Activated naive CD8-positive, alpha-beta T cell treated with anti-CD3 and anti-CD28 coated beads, Interleukin-2, amount 10 ng/mL, durations not matched to agents 7 days and 5 days (primary cell): Measurements from ENCODE around the gene GABRA5. TPM values are rescaled to one million over a fixed set of nuclear protein-coding genes. Genes with fewer than 3 reads are reported as not detected.
"Not testable (repeated sequence)": the region's sequence is repeated elsewhere in the genome, so short reads cannot be mapped to it uniquely, and the experiment has no call there.

Experiments
- ATAC-seq: fragments of 150-1000 bp; cut with Tn5 transposase; one replicate; pipeline ENCODE4 v1.10.0; 2021; ENCODE audit warnings: low read depth, moderate library complexity
- POLR2A ChIA-PET: fragments of 350-600 bp; sonication (Branson Sonifier 250); formaldehyde crosslinking; loops from one replicate; lab custom pipeline; 2021; ENCODE audit warnings: antibody characterized with exemption; lab: Charles Lee
- DNase-seq: peaks from one replicate; pipeline ENCODE4 v3.0.0; 2021
- H3K27ac Mint-ChIP-seq: one replicate; pipeline ENCODE4 v1.8.0; 2022; ENCODE audit warnings: mild to moderate bottlenecking, mixed read lengths
- H3K27me3 Mint-ChIP-seq: one replicate; pipeline ENCODE4 v1.8.0; 2022; ENCODE audit warnings: mild to moderate bottlenecking, moderate library complexity, mixed read lengths
- H3K36me3 Mint-ChIP-seq: one replicate; pipeline ENCODE4 v1.8.0; 2021; ENCODE audit warnings: mild to moderate bottlenecking, mixed read lengths
- H3K4me1 Mint-ChIP-seq: one replicate; pipeline ENCODE4 v1.8.0; 2021; ENCODE audit warnings: mixed read lengths
- H3K4me3 Mint-ChIP-seq: one replicate; pipeline ENCODE4 v1.8.0; 2022; ENCODE audit warnings: mild to moderate bottlenecking, moderate library complexity, mixed read lengths
- H3K9me3 Mint-ChIP-seq: one replicate; pipeline ENCODE4 v1.8.0; 2021; ENCODE audit warnings: mixed read lengths
- total RNA-seq, 2 experiments: library from RNA; stranded (reverse); gene quantifications; one replicate each; pipeline ENCODE4 v1.2.3, GENCODE V29; 2021

Gene GABRA5
- not detected for total RNA-seq

- ATAC-seq (no peak), DNase-seq (no peak)
- Mint-ChIP-seq H3K27ac (no peak within 1 kb of the TSS), H3K4me1 (no peaks in the 10 kb centered on the region), H3K36me3 (no peaks in the 10 kb centered on the region), H3K9me3 (no peaks in the 10 kb centered on the region), H3K4me3 (no peak within 1 kb of the TSS), H3K27me3 (peaks cover 27% of the 10 kb centered on the region)
- POLR2A ChIA-PET, result no interaction called here
These were observed at the start of gene GABRA5 for GRCh38 chr15:26866298-26867199. TSS of gene GABRA5 (plus strand) at chr15:26867062. CDS start at chr15:26869249, 2,187 bp downstream.

- POLR2A ChIA-PET, H3K27ac Mint-ChIP-seq: not testable (repeated sequence)
These were observed 35.7 kb upstream of the GABRA5 start for GRCh38 chr15:26831191-26831590.

GRCh38 chr15:26831951-26832350, 34.9 kb upstream of the GABRA5 start:
- Mint-ChIP-seq H3K4me3 (no peak overlapping the region), H3K27me3 (no peaks in the 10 kb centered on the region), H3K36me3 (no peaks in the 10 kb centered on the region), H3K4me1 (no peaks in the 10 kb centered on the region), H3K9me3 (peaks cover 7% of the 10 kb centered on the region), H3K27ac (no peak overlapping the region)
- no peak for ATAC-seq
- POLR2A ChIA-PET, result no interaction called here
- no peak for DNase-seq

More at GRCh38 chr15:26831191-26831590, 35.7 kb upstream of the GABRA5 start:
- not testable (repeated sequence) for DNase-seq, H3K36me3 Mint-ChIP-seq, H3K27me3 Mint-ChIP-seq, H3K4me1 Mint-ChIP-seq, H3K4me3 Mint-ChIP-seq, H3K9me3 Mint-ChIP-seq, ATAC-seq

- no peak overlapping the region for H3K27ac Mint-ChIP-seq
- peaks cover 3% of the 10 kb centered on the region for H3K27me3 Mint-ChIP-seq
- H3K36me3 Mint-ChIP-seq, result no peaks in the 10 kb centered on the region
- ATAC-seq (no peak), DNase-seq (no peak)
- H3K4me1 Mint-ChIP-seq, result no peaks in the 10 kb centered on the region
- POLR2A ChIA-PET, result no interaction called here
- H3K9me3 Mint-ChIP-seq, result peaks cover 7% of the 10 kb centered on the region
- H3K4me3 Mint-ChIP-seq, result no peak overlapping the region
These were observed 28.0 kb upstream of the GABRA5 start for GRCh38 chr15:26838742-26839460.

- H3K27ac Mint-ChIP-seq, result no peak overlapping the region
- H3K4me3 Mint-ChIP-seq, result no peak overlapping the region
- POLR2A ChIA-PET, result no interaction called here
- H3K36me3 Mint-ChIP-seq, result no peaks in the 10 kb centered on the region
- ATAC-seq, result no peak
- H3K9me3 Mint-ChIP-seq, result peaks cover 7% of the 10 kb centered on the region
- no peak for DNase-seq
- H3K27me3 Mint-ChIP-seq, result peaks cover 3% of the 10 kb centered on the region
- no peaks in the 10 kb centered on the region for H3K4me1 Mint-ChIP-seq
These were observed 25.3 kb upstream of the GABRA5 start for GRCh38 chr15:26841514-26841913.

- Mint-ChIP-seq H3K4me3 (no peak overlapping the region), H3K27me3 (peaks cover 3% of the 10 kb centered on the region), H3K36me3 (no peaks in the 10 kb centered on the region), H3K4me1 (no peaks in the 10 kb centered on the region), H3K27ac (no peak overlapping the region), H3K9me3 (peaks cover 4% of the 10 kb centered on the region)
- POLR2A ChIA-PET, result no interaction called here
- ATAC-seq, result no peak
- no peak for DNase-seq
These were observed 24.9 kb upstream of the GABRA5 start for GRCh38 chr15:26841941-26842340.

GRCh38 chr15:26842391-26842790, 24.5 kb upstream of the GABRA5 start:
- no peak for ATAC-seq
- Mint-ChIP-seq H3K27me3 (peaks cover 3% of the 10 kb centered on the region), H3K4me3 (no peak overlapping the region), H3K4me1 (no peaks in the 10 kb centered on the region), H3K36me3 (no peaks in the 10 kb centered on the region), H3K27ac (no peak overlapping the region), H3K9me3 (peaks cover 4% of the 10 kb centered on the region)
- DNase-seq, result no peak
- POLR2A ChIA-PET, result no interaction called here

GRCh38 chr15:26844901-26845300, 22.0 kb upstream of the GABRA5 start:
- DNase-seq, result no peak
- H3K9me3 Mint-ChIP-seq, result peaks cover 1% of the 10 kb centered on the region
- no peak overlapping the region for H3K4me3 Mint-ChIP-seq
- no peaks in the 10 kb centered on the region for H3K4me1 Mint-ChIP-seq
- H3K27ac Mint-ChIP-seq, result no peak overlapping the region
- no peaks in the 10 kb centered on the region for H3K27me3 Mint-ChIP-seq
- ATAC-seq, result no peak
- H3K36me3 Mint-ChIP-seq, result no peaks in the 10 kb centered on the region
- POLR2A ChIA-PET, result no interaction called here

- no peaks in the 10 kb centered on the region for H3K4me1 Mint-ChIP-seq
- no peaks in the 10 kb centered on the region for H3K36me3 Mint-ChIP-seq
- H3K9me3 Mint-ChIP-seq, result peaks cover under 1% of the 10 kb centered on the region
- DNase-seq (no peak), ATAC-seq (no peak)
- H3K27ac Mint-ChIP-seq, result no peak overlapping the region
- no peaks in the 10 kb centered on the region for H3K27me3 Mint-ChIP-seq
- POLR2A ChIA-PET, result no interaction called here
- H3K4me3 Mint-ChIP-seq, result no peak overlapping the region
These were observed 18.4 kb upstream of the GABRA5 start for GRCh38 chr15:26848498-26848897.

GRCh38 chr15:26850161-26850560, 16.7 kb upstream of the GABRA5 start:
- Mint-ChIP-seq H3K27ac (no peak overlapping the region), H3K4me3 (no peak overlapping the region), H3K4me1 (no peaks in the 10 kb centered on the region), H3K36me3 (no peaks in the 10 kb centered on the region), H3K9me3 (no peaks in the 10 kb centered on the region), H3K27me3 (no peaks in the 10 kb centered on the region)
- no peak for DNase-seq
- POLR2A ChIA-PET, result no interaction called here
- no peak for ATAC-seq

GRCh38 chr15:26852980-26853379, 13.9 kb upstream of the GABRA5 start:
- H3K27ac Mint-ChIP-seq, result no peak overlapping the region
- no peaks in the 10 kb centered on the region for H3K27me3 Mint-ChIP-seq
- DNase-seq, result no peak
- H3K4me3 Mint-ChIP-seq, result no peak overlapping the region
- ATAC-seq, result no peak
- H3K36me3 Mint-ChIP-seq, result no peaks in the 10 kb centered on the region
- H3K4me1 Mint-ChIP-seq, result no peaks in the 10 kb centered on the region
- no peaks in the 10 kb centered on the region for H3K9me3 Mint-ChIP-seq
- POLR2A ChIA-PET, result no interaction called here

- ATAC-seq, result no peak
- H3K4me3 Mint-ChIP-seq, result no peak overlapping the region
- POLR2A ChIA-PET, result no interaction called here
- H3K4me1 Mint-ChIP-seq, result no peaks in the 10 kb centered on the region
- DNase-seq, result no peak
- no peaks in the 10 kb centered on the region for H3K36me3 Mint-ChIP-seq
- no peaks in the 10 kb centered on the region for H3K27me3 Mint-ChIP-seq
- H3K27ac Mint-ChIP-seq, result no peak overlapping the region
- no peaks in the 10 kb centered on the region for H3K9me3 Mint-ChIP-seq
These were observed 12.4 kb upstream of the GABRA5 start for GRCh38 chr15:26854435-26854834.

GRCh38 chr15:26864664-26865191, 2.1 kb upstream of the GABRA5 start:
- no peak for DNase-seq
- H3K4me3 Mint-ChIP-seq, result no peak overlapping the region

More at GRCh38 chr15:26864664-26865191, 2.1 kb upstream of the GABRA5 start:
- Mint-ChIP-seq H3K36me3 (no peaks in the 10 kb centered on the region), H3K27ac (no peak overlapping the region), H3K9me3 (no peaks in the 10 kb centered on the region), H3K4me1 (no peaks in the 10 kb centered on the region), H3K27me3 (peaks cover 27% of the 10 kb centered on the region)
- ATAC-seq, result no peak
- POLR2A ChIA-PET, result no interaction called here
